ENCODE measurements around the gene COL28A1.

DNA sequence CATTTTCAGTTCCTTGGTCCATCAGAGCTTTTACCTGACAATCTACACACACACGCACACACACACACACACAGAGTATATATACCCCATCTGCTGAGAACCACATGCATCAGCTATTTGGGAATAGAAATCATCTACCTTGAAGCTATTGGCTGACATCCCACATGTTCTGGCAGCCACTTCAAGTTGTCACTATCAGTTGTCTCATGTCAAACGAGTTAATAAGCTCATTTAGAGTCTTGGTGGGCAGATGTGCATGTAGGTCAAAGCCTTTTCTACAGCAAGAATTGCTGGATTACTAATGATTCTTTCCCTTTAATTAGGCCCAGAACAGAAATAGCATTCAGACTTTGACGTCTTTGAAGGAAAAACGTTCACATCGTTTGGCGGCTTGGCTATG is 36.8 kb downstream of the COL28A1 start:
- TF ChIP-seq, protein P1, sequence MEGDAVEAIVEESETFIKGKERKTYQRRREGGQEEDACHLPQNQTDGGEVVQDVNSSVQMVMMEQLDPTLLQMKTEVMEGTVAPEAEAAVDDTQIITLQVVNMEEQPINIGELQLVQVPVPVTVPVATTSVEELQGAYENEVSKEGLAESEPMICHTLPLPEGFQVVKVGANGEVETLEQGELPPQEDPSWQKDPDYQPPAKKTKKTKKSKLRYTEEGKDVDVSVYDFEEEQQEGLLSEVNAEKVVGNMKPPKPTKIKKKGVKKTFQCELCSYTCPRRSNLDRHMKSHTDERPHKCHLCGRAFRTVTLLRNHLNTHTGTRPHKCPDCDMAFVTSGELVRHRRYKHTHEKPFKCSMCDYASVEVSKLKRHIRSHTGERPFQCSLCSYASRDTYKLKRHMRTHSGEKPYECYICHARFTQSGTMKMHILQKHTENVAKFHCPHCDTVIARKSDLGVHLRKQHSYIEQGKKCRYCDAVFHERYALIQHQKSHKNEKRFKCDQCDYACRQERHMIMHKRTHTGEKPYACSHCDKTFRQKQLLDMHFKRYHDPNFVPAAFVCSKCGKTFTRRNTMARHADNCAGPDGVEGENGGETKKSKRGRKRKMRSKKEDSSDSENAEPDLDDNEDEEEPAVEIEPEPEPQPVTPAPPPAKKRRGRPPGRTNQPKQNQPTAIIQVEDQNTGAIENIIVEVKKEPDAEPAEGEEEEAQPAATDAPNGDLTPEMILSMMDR (conservative IDR thresholded peaks at IDR 0.05; ENCODE audit: low read length): no peak
- no peak for TF ChIP-seq EZH2phosphoT487 (IDR thresholded peaks at IDR 0.05; ENCODE audit: borderline replicate concordance)
